Measurements from ENCODE around the gene TCERG1L. TPM values are rescaled to one million over a fixed set of nuclear protein-coding genes. Genes with fewer than 3 reads are reported as not detected.
"Not testable (repeated sequence)": the region's sequence is repeated elsewhere in the genome, so short reads cannot be mapped to it uniquely, and the experiment has no call there.

Gene TCERG1L
- total RNA-seq, 1 donor from 2014 or later: 2.7 TPM

DNA sequence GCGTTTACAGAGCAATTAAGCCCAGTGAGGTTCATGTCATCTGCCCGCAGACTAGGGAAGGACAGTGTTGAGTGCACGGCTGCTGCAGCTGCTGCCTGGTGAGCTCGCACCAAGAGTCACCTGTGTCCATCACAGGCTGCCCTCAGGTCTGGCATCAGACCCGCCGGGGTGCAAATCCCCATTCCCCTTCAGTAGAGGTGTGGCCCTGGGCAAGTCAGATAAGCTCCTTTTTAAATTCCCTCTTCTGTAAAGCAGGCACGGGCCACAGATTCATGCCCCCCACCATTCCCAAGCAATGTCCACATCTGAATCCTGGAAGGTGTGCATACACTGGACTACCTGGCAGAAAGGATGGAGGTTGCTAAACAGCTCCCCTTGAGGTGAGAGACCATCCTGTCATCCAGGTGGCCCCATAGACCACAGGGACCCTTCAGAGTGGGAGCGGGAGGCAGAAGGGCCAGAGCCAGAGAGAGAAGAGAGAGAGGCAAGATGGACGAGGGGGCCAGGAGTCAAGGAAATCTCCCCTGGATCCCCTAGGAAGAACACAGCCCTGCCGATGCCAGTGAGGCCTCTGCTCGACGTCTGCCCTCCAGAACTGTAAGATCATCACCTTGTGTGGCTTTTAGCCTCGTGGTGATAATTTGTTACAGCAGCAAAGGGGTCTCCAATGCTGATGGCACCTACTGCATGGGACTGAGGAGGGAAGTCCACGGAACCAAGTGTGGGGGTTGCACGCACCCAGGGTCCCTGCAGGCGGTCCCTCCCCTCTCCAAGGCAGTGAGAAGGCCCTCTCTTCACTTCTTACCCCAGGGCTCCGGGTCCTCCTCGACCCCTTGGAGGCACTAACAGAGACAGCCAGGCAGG is 168.8 kb downstream of the TCERG1L start:
- TF ChIP-seq, protein P1, sequence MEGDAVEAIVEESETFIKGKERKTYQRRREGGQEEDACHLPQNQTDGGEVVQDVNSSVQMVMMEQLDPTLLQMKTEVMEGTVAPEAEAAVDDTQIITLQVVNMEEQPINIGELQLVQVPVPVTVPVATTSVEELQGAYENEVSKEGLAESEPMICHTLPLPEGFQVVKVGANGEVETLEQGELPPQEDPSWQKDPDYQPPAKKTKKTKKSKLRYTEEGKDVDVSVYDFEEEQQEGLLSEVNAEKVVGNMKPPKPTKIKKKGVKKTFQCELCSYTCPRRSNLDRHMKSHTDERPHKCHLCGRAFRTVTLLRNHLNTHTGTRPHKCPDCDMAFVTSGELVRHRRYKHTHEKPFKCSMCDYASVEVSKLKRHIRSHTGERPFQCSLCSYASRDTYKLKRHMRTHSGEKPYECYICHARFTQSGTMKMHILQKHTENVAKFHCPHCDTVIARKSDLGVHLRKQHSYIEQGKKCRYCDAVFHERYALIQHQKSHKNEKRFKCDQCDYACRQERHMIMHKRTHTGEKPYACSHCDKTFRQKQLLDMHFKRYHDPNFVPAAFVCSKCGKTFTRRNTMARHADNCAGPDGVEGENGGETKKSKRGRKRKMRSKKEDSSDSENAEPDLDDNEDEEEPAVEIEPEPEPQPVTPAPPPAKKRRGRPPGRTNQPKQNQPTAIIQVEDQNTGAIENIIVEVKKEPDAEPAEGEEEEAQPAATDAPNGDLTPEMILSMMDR (conservative IDR thresholded peaks at IDR 0.05): no peak
- peaks cover 21% of the 10 kb centered on the region for H3K27me3 Mint-ChIP-seq

DNA sequence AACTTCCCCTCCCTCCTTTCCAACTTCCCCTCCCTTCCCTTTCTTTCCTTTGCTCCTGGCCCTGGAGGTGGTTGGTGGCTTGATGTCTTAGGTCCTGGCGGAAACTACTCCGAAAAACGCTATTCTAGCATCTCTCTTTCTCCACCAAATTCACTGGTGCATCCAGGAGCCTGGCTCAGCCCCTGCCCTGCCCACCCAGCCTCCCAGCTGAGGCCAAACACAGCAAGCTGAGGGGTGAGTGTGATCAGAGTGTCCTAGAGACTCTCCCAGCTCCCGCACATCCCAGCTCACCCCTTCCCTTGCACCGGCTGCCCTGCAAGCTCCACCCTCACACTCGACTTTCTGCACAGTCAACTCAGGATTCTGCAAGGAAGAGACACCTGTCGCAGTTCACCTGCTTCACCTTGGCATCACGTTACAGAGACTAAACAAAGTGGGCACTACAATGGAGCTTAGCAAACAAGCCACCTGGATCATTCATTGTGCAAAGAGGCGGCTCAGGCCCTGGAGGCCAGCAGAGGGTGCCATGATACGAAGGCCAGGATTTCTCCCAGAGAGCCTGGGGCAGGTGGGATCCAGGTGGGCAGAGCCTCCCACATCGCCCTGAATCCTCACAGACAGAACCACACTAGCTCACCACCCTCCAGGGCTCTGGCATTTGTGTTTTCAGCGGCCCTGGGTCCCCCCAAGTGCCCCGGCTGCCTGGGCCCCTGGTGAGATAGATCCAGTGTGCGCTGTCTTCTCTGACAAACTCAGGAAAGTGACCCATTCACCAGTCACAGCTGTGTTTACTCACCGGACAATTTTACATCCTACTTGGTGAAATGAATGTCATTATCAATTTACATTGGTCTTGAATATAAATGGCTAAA is 169.6 kb downstream of the TCERG1L start:
- no peaks in the 10 kb centered on the region for H3K9me3 Mint-ChIP-seq
- no peak overlapping the region for H3K27ac Mint-ChIP-seq
- peaks cover 19% of the 10 kb centered on the region for H3K27me3 Mint-ChIP-seq
- no peaks in the 10 kb centered on the region for H3K36me3 Mint-ChIP-seq
- TF ChIP-seq, protein P1 (conservative IDR thresholded peaks at IDR 0.05): no peak
- peaks cover 4% of the 10 kb centered on the region for H3K4me1 Mint-ChIP-seq (ENCODE audit: unreplicated experiment)
- H3K4me3 Mint-ChIP-seq: no peak overlapping the region
- DNase-seq (ENCODE audit: extremely low spot score, unreplicated experiment): no peak

More for the DNA sequence above, 168.8 kb downstream of the TCERG1L start:
- Mint-ChIP-seq H3K9me3 (no peaks in the 10 kb centered on the region), H3K4me1 (ENCODE audit: unreplicated experiment) (peaks cover 7% of the 10 kb centered on the region), H3K27ac (no peak overlapping the region), H3K36me3 (no peaks in the 10 kb centered on the region), H3K4me3 (no peak overlapping the region)
- no peak for DNase-seq (ENCODE audit: extremely low spot score, unreplicated experiment)

DNA sequence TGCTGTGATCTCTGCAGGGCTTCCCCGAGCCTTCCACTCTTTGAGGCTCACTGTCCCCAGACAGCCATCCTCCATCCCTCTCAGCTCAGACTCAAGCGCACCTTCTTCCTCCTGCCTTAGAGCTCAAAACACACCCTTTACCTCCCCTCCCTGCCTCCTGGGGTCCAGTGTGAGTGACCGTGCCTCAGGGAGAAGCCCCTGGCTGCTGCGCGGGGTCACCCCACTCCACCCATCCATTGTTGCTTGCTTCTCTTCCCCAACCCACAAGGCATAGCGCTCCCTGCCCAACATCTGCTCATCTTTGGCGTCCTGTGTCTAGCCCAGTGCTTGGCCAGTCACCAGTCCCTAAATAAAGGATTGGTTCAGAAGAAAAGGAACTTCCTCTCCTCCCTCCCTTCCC is 170.3 kb downstream of the TCERG1L start:
- Mint-ChIP-seq H3K36me3 (no peaks in the 10 kb centered on the region), H3K27ac (no peak overlapping the region), H3K27me3 (peaks cover 15% of the 10 kb centered on the region), H3K4me3 (no peak overlapping the region), H3K9me3 (no peaks in the 10 kb centered on the region), H3K4me1 (ENCODE audit: unreplicated experiment) (no peaks in the 10 kb centered on the region)
- TF ChIP-seq, protein P1 (conservative IDR thresholded peaks at IDR 0.05): no peak
- no peak for DNase-seq (ENCODE audit: extremely low spot score, unreplicated experiment)

DNA sequence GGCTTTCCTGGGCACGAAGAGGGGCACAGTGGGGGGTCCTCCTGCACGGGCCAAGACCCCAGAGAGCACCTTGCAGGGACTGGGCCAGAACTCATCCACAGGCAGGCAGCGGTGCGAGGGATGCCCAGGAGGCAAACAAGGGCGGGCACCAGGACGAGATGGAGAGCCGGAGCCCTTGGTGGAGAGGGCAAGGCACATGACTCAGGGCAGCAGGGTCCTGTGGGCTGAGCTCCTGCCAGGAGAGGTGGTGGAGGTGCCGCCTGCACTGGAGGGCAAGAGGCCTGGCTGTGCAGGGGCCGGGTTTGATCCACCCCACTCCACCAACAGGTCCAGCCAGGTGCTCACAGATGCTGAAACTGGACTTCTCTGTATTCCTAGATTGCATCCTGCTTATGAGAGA is 170.9 kb downstream of the TCERG1L start:
- H3K27me3 Mint-ChIP-seq: peaks cover 11% of the 10 kb centered on the region
- no peaks in the 10 kb centered on the region for H3K4me1 Mint-ChIP-seq (ENCODE audit: unreplicated experiment)
- H3K27ac Mint-ChIP-seq: no peak overlapping the region
- H3K9me3 Mint-ChIP-seq: no peaks in the 10 kb centered on the region
- no peaks in the 10 kb centered on the region for H3K36me3 Mint-ChIP-seq
- TF ChIP-seq, protein P1 (conservative IDR thresholded peaks at IDR 0.05): no peak
- DNase-seq (ENCODE audit: extremely low spot score, unreplicated experiment): no peak
- H3K4me3 Mint-ChIP-seq: no peak overlapping the region

DNA sequence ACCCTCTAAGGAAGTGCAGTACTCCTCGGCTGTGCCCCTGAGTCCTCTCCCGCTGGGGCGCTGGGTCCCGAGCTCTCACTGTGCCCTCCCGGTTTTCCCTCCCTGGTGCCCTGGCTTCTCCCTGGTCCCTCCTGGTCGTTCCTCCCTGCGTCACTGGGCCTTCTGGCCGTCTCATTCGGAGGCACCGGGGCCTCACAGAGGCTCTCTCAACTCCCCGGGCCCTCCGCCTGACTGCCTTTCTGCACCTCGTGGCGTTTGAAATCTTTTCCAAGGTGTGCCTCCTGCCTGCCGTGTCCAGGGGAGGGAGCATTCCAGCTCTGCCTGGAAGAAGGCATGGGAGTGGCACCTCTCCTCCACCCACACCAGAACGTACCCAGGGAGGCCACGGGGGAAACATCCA is 174.3 kb downstream of the TCERG1L start:
- H3K36me3 Mint-ChIP-seq: peaks cover 4% of the 10 kb centered on the region
- DNase-seq (ENCODE audit: extremely low spot score, unreplicated experiment): no peak
- H3K27ac Mint-ChIP-seq: no peak overlapping the region
- H3K4me1 Mint-ChIP-seq (ENCODE audit: unreplicated experiment): no peaks in the 10 kb centered on the region
- H3K27me3 Mint-ChIP-seq: peaks cover 17% of the 10 kb centered on the region
- H3K9me3 Mint-ChIP-seq: no peaks in the 10 kb centered on the region
- TF ChIP-seq, protein P1 (conservative IDR thresholded peaks at IDR 0.05): no peak
- no peak overlapping the region for H3K4me3 Mint-ChIP-seq

DNA sequence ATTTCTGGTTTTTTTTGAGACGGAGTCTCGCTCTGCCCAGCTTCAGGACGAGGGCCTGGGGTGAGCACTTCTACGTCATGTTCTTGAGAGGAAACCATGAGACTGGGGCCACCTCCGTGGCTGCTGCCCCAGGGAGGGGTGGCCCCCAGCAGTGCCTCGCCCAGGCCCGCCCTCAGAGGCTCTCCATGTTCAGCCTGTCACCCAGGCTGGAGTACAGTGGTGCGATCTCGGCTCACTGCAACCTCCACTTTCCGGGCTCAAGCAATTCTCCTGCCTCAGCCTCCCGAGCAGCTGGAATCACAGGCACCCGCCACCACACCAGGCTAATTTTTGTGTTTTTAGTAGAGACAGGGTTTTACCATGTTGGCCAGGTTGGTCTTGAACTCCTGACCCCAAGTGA is 175.2 kb downstream of the TCERG1L start:
- H3K27me3 Mint-ChIP-seq: peaks cover 17% of the 10 kb centered on the region
- H3K4me1 Mint-ChIP-seq (ENCODE audit: unreplicated experiment); H3K4me3 Mint-ChIP-seq; H3K9me3 Mint-ChIP-seq; H3K27ac Mint-ChIP-seq; H3K36me3 Mint-ChIP-seq; DNase-seq (ENCODE audit: extremely low spot score, unreplicated experiment): not testable (repeated sequence)

All from type B pancreatic cell (in vitro differentiated cells).